Panc1 (cell line): ENCODE data around the gene CMTM3. TPM values are rescaled to one million over a fixed set of nuclear protein-coding genes. Genes with fewer than 3 reads are reported as not detected.
"Not testable (repeated sequence)": the region's sequence is repeated elsewhere in the genome, so short reads cannot be mapped to it uniquely, and the experiment has no call there.

Experiments
- ATAC-seq: fragments of 200-7000 bp; cut with Tn5 transposase; 2 replicates; pipeline ENCODE4 v1.9.1; 2020; ENCODE audit warnings: mild to moderate bottlenecking, moderate library complexity
- BruUV-seq: library from RNA; stranded (reverse); fragments of 400-500 nt; replicated peaks from 2 replicates; lab custom pipeline; 2021; lab: Mats Ljungman, UMichigan
- CTCF ChIA-PET: fragments of 300-600 bp; sonication (Branson Sonifier 250); formaldehyde crosslinking; loops from one replicate; lab custom pipeline; 2022; ENCODE audit warnings: antibody characterized with exemption; lab: Charles Lee
- POLR2A ChIA-PET: fragments of 300-600 bp; sonication (Branson Sonifier 250); formaldehyde crosslinking; loops from one replicate; lab custom pipeline; 2022; ENCODE audit warnings: antibody characterized with exemption; lab: Charles Lee
- DNase-seq: peaks from one replicate; pipeline ENCODE4 v3.0.0-alpha.2; 2010; ENCODE audit warnings: low read depth, low spot score
- H3K27ac ChIP-seq: 2 replicates; pipeline ENCODE4 v1.5.1; 2011; ENCODE audit warnings: mild to moderate bottlenecking, low read length, inconsistent platforms
- H3K27me3 ChIP-seq: fragments of 200-500 bp; sonication (Bioruptor generic); 2 replicates; pipeline ENCODE4 v1.6.0; 2014; ENCODE audit warnings: low read length, inconsistent platforms; ENCODE audit not compliant: control insufficient read depth, insufficient read depth
- H3K36me3 ChIP-seq: fragments of 200-500 bp; sonication (Bioruptor generic); 2 replicates; pipeline ENCODE4 v1.5.1; 2014; ENCODE audit warnings: inconsistent platforms, mild to moderate bottlenecking, low read length, moderate library complexity; ENCODE audit not compliant: control insufficient read depth, insufficient read depth
- H3K4me1 ChIP-seq: 2 replicates; pipeline ENCODE4 v1.5.1; 2011; ENCODE audit warnings: inconsistent platforms, mild to moderate bottlenecking, low read length, moderate library complexity; ENCODE audit not compliant: control insufficient read depth, insufficient read depth
- H3K4me3 ChIP-seq, 2 experiments: 2 replicates each; pipeline ENCODE4 v1.5.1; 2011 to 2012; ENCODE audit warnings: low read depth in 2 of 2, low read length in 2 of 2, mild to moderate bottlenecking in 2 of 2, inconsistent platforms in 1 of 2, moderate library complexity in 1 of 2
- H3K9me3 ChIP-seq: fragments of 200-500 bp; sonication (Bioruptor generic); 2 replicates; pipeline ENCODE4 v1.5.1; 2014; ENCODE audit warnings: low read depth, mild to moderate bottlenecking, inconsistent platforms, low read length, moderate library complexity; ENCODE audit not compliant: control insufficient read depth, insufficient read depth
- POLR2AphosphoS5 ChIP-seq: IDR thresholded peaks from 2 replicates; pipeline ENCODE4 v1.6.1; 2012; ENCODE audit warnings: mild to moderate bottlenecking, low read depth, low read length, moderate library complexity
- SIN3A ChIP-seq: IDR thresholded peaks from 2 replicates; pipeline ENCODE4 v1.6.1; 2012; ENCODE audit warnings: low read depth, mild to moderate bottlenecking, low read length, moderate library complexity, borderline replicate concordance; ENCODE audit not compliant: insufficient read depth
- TCF7L2 ChIP-seq: IDR thresholded peaks from 2 replicates; pipeline ENCODE4 v1.6.1; 2011; ENCODE audit warnings: mild to moderate bottlenecking, low read depth, low read length, inconsistent platforms
- in situ Hi-C: cut with HindIII; loops from 2 replicates; pipeline ENCODE4 v1.10.0; 2016; ENCODE audit warnings: low sequenced_read_pairs, low pct_unique_long_range_greater_than_20kb
- intact Hi-C: fragments of 100-400 bp; cut with micrococcal nuclease; formaldehyde crosslinking; loops from one replicate; pipeline ENCODE4 v1.10.0; 2022; ENCODE audit not compliant: unreplicated experiment
- total RNA-seq: library from RNA; stranded (reverse); gene quantifications from one replicate; pipeline ENCODE4 v1.2.1, GENCODE V29; 2021; ENCODE audit not compliant: unreplicated experiment
- TF ChIP-seq, protein P1 (sequence below): fragments of 450-650 bp; IDR thresholded peaks from 2 replicates; pipeline ENCODE4 v1.5.1; 2017; ENCODE audit warnings: mild to moderate bottlenecking
- TF ChIP-seq, protein P2 (sequence below), 2 experiments: IDR thresholded peaks; 2 replicates each; pipeline ENCODE4 v1.6.1; 2011 to 2012; ENCODE audit warnings: low read depth in 2 of 2, control low read depth in 1 of 2, low read length in 1 of 2, mild to moderate bottlenecking in 1 of 2, moderate library complexity in 1 of 2; ENCODE audit not compliant: insufficient read depth in 1 of 2

CMTM3 gene
- total RNA-seq, 1 experiment from 2014 or later: 45.8 TPM

DNA sequence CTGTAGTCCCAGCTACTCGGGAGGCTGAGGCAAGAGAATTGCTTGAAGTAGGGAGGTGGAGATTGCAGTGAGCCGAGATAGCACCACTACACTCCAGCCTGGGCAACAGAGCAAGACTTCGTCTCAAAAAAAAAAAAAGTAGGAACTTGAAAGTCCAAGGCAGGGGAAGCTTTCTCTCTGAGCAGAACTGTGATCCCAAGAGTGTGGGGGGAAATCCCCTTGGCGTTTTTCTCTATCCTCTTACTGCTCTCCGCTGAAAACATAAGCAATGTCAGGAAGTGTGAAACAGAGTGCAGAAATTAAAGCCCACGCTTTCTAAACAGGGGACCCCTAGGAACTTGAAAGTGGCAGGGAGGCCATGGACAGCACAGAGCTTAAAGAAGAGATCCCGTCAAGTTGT, 9.8 kb upstream of the CMTM3 start:
- ChIA-PET POLR2A (no interaction called here), CTCF (no interaction called here)
- no peaks in the 10 kb centered on the region for H3K36me3 ChIP-seq
- H3K27me3 ChIP-seq: no peaks in the 10 kb centered on the region
- H3K4me3 ChIP-seq: no peak overlapping the region
- TF ChIP-seq SIN3A (no peak), POLR2AphosphoS5 (no peak), TCF7L2 (no peak)
- TF ChIP-seq, protein P1, sequence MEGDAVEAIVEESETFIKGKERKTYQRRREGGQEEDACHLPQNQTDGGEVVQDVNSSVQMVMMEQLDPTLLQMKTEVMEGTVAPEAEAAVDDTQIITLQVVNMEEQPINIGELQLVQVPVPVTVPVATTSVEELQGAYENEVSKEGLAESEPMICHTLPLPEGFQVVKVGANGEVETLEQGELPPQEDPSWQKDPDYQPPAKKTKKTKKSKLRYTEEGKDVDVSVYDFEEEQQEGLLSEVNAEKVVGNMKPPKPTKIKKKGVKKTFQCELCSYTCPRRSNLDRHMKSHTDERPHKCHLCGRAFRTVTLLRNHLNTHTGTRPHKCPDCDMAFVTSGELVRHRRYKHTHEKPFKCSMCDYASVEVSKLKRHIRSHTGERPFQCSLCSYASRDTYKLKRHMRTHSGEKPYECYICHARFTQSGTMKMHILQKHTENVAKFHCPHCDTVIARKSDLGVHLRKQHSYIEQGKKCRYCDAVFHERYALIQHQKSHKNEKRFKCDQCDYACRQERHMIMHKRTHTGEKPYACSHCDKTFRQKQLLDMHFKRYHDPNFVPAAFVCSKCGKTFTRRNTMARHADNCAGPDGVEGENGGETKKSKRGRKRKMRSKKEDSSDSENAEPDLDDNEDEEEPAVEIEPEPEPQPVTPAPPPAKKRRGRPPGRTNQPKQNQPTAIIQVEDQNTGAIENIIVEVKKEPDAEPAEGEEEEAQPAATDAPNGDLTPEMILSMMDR: no peak
- TF ChIP-seq, protein P2, sequence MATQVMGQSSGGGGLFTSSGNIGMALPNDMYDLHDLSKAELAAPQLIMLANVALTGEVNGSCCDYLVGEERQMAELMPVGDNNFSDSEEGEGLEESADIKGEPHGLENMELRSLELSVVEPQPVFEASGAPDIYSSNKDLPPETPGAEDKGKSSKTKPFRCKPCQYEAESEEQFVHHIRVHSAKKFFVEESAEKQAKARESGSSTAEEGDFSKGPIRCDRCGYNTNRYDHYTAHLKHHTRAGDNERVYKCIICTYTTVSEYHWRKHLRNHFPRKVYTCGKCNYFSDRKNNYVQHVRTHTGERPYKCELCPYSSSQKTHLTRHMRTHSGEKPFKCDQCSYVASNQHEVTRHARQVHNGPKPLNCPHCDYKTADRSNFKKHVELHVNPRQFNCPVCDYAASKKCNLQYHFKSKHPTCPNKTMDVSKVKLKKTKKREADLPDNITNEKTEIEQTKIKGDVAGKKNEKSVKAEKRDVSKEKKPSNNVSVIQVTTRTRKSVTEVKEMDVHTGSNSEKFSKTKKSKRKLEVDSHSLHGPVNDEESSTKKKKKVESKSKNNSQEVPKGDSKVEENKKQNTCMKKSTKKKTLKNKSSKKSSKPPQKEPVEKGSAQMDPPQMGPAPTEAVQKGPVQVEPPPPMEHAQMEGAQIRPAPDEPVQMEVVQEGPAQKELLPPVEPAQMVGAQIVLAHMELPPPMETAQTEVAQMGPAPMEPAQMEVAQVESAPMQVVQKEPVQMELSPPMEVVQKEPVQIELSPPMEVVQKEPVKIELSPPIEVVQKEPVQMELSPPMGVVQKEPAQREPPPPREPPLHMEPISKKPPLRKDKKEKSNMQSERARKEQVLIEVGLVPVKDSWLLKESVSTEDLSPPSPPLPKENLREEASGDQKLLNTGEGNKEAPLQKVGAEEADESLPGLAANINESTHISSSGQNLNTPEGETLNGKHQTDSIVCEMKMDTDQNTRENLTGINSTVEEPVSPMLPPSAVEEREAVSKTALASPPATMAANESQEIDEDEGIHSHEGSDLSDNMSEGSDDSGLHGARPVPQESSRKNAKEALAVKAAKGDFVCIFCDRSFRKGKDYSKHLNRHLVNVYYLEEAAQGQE (IDR thresholded peaks at IDR 0.05; ENCODE audit: insufficient read depth in 1 of 2, low read depth in 2 of 2, low read length in 1 of 2): no peak
- intact Hi-C loops (no loop called here), in situ Hi-C loops (no loop called here)
- no peaks in the 10 kb centered on the region for H3K9me3 ChIP-seq
- H3K27ac ChIP-seq: no peak overlapping the region
- DNase-seq (no peak), ATAC-seq (no peak)
- BruUV-seq: no TSS peak
- no peaks in the 10 kb centered on the region for H3K4me1 ChIP-seq

DNA sequence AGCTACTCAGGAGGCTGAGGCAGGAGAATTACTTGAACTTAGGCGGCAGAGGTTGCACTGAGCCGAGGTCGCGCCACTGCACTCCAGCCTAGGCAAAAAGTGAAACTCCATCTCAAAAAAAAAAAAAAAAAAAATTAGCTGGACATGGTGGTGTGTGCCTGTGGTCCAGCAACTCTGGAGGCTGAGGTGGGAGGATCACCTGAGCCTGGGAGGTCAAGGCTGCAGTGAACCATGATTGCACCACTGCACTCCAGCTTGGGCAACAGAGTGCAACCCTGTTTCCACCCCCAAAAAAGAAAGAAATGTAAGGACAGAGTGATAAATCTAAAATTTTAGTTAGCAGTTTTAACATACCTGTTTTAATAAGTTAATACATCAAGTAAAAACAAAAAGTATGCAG, 7.9 kb upstream of the CMTM3 start:
- H3K27ac ChIP-seq, H3K4me3 ChIP-seq, H3K4me1 ChIP-seq, H3K36me3 ChIP-seq, in situ Hi-C loops, BruUV-seq, H3K27me3 ChIP-seq, POLR2A ChIA-PET, ATAC-seq, intact Hi-C loops, DNase-seq, H3K9me3 ChIP-seq: not testable (repeated sequence)
- CTCF ChIA-PET: interaction anchor here (0.6 kb wide), 1 partner anchor 12 kb away, joined by 3 read pairs; no protein-coding TSS in a partner anchor

DNA sequence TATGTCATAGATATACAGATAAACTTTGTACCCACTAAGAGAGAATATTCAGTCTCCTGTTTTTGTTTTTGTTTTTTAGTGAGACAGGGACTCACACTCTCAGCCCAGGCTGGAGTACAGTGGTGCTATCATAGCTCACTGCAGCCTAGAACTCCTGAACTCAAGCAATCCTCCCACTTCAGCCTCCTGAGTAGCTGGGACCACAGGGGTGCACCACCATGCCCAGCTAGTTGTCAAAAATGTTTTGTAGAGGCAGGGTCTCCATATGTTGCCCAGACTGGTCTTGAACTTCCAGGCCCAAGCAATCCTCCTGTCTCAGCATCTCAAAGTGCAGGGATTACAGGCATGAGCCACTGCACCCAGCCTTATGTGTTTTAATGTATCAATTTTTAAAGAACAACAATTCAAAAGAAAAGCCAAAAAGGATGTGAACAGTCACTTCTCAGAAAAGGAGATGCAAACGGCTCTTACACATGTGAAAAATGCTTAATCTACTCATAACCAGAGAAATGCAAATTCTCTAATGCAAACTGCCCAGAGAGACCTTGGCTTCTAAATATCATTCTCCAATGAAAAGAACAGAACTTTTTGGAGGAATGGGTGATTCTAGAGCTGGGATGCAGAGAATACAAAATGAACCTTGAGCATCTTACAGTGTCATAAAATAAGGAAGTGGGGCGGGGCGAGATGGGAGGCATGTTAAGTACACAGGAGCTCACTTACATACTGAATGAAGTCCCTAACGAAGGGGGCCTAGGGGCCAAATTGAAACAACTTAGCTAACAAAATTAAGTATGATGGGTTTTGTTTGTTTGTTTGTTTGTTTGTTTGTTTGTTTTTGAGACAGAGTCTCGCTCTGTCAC, 7.3 kb upstream of the CMTM3 start:
- intact Hi-C loops: no loop called here
- CTCF ChIA-PET: interaction anchor here (0.6 kb wide), 1 partner anchor 12 kb away, joined by 3 read pairs; no protein-coding TSS in a partner anchor

More for the DNA sequence above, 7.3 kb upstream of the CMTM3 start:
- Histone ChIP-seq H3K27me3 (no peaks in the 10 kb centered on the region), H3K9me3 (no peaks in the 10 kb centered on the region), H3K4me3 (no peak overlapping the region), H3K27ac (no peak overlapping the region), H3K4me1 (no peaks in the 10 kb centered on the region), H3K36me3 (no peaks in the 10 kb centered on the region)
- TF ChIP-seq TCF7L2: no peak
- TF ChIP-seq POLR2AphosphoS5: no peak
- ATAC-seq (no peak), DNase-seq (no peak)
- POLR2A ChIA-PET: no interaction called here
- in situ Hi-C loops: no loop called here
- BruUV-seq: no TSS peak
